Glomerular visceral epithelial cell (primary cell): ENCODE data around the gene MRPL45.

Source experiments
- DNase-seq: peaks from one replicate; pipeline ENCODE4 v3.0.0-alpha.2; 2016; ENCODE audit errors: extremely low spot score

MRPL45 gene

GRCh38 chr17:38349097-38349730 is 52.2 kb downstream of the MRPL45 start:
- peak; percentile 84 for DNase-seq

DNA sequence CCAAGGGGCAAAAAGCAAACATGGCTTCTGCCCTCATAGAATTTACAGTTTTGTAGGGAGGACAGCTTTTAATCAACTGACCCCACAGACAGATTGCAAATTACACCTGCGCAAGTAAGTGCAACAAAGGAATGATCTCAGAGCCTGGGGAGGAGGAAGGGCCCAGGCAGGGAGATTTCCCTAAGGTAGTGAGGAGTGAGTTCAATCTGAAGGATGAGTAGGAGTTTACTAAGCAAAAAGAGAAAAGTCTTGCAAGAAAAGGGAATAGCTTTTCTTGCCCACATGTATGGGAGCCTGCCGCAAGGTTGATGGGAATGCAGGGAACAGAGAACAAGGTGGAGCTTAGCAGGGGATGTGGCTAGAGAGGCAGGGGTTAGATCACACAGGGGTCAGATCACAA is 53.1 kb downstream of the MRPL45 start:
- DNase-seq: no peak

DNA sequence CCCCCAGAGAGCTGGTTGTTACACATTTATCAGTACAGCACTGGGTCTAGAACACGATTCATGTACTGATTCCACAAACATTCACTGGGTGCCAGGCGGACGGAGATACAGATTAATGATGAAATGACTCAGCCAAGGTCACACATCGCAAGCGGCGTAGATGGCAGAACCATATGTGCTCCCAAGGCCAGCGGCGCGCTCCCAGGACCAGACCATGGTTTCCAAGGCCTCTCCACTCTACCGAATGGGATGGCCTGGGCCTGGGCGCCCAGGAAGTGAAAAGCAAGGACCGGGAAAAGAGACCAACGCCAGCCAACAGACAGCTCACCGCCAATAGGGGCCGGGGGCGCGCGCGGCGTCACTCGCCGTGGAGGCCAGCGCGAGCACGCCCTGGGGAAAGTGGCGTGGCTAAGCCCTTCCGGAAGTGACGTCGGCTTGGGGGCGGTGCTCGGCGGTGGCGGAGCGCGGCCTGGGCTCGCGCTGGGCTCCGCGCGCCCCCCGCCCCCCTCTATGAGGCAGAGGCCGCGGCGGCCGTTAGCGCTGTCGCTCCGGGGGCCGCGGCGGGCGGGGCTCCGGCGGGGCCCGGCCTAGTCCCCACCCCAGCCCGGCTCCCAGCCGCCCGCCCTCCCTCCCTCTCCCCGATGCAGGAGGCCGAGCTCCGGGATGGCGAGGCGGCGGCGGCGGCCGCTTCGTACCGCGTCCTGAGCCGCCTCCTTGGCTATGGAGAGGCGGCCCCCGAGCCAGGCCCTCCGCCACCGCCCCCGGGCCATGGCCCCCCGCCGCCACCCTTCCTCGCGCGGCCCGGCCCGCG is 54.6 kb downstream of the MRPL45 start, which contains the start of gene SOCS7:
TSS of gene SOCS7 (plus strand) at position 433 of the 811 bp plus-strand sequence. CDS start at position 642, 209 bp downstream.
- peak; percentile 91 for DNase-seq

DNA sequence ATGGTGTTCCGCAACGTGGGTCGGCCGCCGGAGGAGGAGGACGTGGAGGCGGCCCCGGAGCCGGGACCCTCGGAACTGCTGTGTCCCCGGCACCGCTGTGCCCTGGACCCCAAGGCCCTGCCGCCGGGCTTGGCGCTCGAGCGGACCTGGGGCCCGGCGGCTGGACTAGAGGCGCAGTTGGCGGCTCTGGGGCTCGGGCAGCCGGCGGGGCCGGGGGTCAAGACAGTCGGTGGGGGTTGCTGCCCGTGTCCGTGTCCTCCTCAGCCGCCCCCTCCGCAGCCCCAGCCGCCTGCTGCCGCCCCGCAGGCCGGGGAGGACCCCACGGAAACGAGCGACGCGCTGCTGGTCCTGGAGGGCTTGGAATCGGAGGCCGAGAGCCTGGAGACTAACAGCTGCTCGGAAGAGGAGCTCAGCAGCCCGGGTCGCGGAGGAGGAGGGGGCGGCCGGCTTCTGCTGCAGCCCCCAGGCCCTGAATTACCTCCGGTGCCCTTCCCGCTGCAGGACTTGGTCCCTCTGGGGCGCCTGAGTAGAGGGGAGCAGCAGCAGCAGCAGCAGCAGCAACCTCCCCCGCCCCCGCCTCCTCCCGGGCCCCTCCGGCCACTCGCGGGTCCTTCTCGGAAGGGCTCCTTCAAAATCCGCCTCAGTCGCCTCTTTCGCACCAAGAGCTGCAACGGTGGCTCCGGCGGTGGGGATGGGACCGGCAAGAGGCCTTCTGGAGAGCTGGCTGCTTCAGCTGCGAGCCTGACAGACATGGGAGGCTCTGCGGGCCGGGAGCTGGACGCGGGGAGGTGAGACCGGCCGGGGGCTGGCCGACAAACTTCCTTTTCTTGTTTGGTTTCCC is 55.5 kb downstream of the MRPL45 start:
- DNase-seq: peak; percentile 21

DNA sequence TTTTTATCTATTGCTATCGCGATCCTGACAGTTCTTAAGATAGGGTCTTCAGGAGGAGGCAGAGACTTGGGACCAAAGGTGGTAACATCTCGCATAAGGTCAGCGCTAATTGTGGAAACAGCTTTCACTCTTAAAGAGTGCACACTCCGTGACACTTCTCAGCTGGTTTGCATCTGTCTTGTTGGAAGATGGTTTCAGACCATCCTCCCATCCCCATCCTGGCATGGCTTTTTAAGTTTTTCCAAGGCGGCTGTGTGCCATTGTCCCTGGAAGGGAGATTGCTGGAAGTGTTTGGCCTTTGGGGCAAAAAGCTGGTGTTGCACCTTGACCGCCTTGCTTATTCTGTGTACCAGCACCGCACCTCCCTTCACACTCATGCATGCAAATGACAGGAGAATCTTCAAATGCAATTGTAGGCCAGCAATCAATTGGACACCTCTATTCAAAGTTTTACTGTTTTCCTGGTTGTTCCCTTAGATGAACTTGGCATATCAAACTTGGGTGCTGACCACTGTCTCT is 56.2 kb downstream of the MRPL45 start:
- no peak for DNase-seq

DNA sequence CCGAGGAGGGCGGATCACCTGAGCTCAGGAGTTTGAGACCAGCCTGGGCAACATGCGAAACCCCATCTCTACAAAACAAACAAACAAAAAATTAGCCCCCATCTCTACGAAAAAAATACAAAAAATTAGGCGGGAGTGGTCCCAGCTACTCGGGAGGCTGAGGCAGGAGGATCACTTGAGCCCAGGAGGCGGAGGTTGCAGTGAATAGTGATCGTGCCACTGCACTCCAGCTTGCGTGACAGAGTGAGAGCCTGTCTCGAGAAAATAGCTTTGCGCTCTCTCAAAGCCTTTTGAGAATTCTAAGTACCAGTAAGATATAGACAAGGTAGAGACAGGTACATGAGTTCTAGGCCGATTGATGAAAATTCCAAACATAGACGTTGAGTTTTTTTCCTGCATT is 56.7 kb downstream of the MRPL45 start:
- no peak for DNase-seq

- no peak for DNase-seq
These were observed 57.5 kb downstream of the MRPL45 start for GRCh38 chr17:38354466-38354865.

DNA sequence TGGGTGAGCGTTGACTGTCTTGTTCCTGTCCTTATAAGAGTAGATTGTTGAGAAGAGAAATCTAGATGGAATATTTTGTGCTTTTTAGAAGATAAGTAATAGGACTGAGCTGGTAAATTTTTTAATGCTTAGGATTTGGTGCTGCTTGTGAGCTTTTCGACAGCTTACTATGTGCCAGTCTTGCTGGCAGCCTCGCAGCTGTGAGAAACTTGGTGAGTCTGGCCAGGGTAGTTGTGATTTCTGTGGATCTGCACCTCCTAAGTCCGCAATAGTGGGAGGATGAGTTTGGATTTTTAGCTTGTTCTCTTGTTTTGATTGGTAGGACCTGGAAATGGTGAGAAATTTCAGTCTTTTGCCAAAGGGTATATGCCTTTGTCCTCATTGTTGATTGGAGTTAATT is 58.3 kb downstream of the MRPL45 start:
- no peak for DNase-seq

GRCh38 chr17:38357486-38358123 is 60.6 kb downstream of the MRPL45 start:
- DNase-seq: no peak

DNA sequence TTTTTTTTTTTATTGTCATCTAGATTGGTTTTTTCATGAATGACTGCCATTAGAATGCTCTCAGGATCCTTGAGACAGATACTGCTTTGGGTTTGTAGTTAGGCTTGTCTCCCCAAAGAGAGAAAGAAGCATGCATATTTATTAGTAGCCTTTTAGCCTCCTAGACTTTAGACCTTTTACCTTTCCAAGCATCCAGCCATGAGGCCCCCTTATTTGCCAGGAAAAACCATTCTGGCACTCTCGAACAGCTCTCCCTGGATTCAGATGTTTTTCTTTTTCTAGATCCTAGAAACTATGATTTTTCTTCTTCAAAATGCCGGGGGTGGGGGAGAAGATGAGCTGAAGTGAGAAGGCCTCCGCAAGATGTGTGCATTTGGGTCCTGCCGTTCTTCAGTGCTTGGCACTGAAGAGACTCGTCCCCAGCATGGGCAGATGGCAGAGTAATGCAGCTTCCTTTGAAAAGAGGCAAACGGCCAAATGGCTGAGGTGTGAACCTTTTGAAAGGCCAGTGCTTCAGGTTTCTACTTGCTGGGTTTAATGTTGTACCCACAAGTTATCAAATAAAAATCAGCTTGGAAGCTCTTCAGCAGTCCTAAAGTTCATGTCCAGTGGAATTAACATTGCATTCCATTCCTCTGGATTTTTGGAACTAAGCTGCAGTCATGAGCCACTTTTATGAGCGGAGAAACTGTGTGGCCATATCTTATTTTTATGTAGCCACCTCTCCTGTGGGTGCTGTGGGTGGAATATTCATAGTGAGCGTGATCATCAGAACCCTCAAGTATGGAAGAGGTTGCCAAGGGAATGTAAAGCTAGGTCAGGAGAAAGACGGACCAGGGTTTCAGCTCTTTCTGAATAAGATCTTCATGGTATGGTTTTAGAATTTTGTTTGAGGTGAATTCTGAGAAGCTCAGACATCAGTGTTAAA is 61.9 kb downstream of the MRPL45 start:
- DNase-seq: no peak

GRCh38 chr17:38361694-38362465 is 64.9 kb downstream of the MRPL45 start:
- DNase-seq: no peak

- DNase-seq: no peak
These were observed 66.0 kb downstream of the MRPL45 start for GRCh38 chr17:38363016-38363415.

GRCh38 chr17:38364741-38365140 is 67.8 kb downstream of the MRPL45 start:
- no peak for DNase-seq

DNA sequence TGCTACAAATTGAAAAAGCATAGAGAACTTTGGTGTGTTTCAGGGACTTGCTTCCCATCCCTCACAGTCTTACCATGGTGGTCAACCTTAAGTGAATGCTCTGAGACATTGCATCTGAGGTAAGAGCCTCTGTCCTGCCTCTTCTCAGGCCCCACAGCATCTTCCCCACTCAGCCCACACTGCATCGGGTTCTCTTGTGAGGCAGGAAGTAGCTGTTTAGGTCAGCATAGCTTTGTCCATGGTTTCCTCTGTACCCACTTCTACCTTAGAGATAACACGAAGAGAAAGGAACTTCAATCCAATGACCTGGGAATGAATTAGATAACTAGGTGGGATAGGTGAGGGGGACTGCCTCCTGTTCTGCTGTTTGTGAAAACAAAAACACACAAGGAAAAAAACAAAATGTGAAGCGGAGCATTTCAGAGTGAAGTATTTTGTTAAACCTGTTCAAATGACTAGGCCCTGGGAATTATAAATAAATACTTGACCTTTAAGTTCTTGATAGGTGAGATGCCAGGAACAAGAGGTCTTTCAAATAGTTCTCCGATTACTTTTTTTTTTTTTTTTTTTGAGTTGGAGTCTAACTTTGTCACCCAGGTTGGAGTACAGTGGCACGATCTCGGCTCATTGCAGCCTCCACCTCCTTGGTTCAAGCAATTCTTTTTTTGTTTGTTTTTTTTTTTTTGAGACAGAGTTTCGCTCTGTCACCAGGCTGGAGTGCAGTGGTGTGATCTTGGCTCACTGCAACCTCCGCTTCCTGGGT is 72.3 kb downstream of the MRPL45 start:
- no peak for DNase-seq
